GM10266 (cell line): ENCODE data around the gene CUBN.

ENCODE experiments used
- DNase-seq: peaks from one replicate; pipeline ENCODE4 v3.0.0; 2012; ENCODE audit errors: extremely low spot score
- TF ChIP-seq, protein P1 (sequence below): IDR thresholded peaks from 2 replicates; pipeline ENCODE4 v1.5.1; 2012; ENCODE audit warnings: mild to moderate bottlenecking, low read depth; ENCODE audit not compliant: control insufficient read depth, insufficient read depth; ENCODE audit errors: missing control alignments

CUBN gene

GRCh38 chr10:16776896-16777295 lies 352.7 kb downstream of the CUBN start:
- TF ChIP-seq, protein P1, sequence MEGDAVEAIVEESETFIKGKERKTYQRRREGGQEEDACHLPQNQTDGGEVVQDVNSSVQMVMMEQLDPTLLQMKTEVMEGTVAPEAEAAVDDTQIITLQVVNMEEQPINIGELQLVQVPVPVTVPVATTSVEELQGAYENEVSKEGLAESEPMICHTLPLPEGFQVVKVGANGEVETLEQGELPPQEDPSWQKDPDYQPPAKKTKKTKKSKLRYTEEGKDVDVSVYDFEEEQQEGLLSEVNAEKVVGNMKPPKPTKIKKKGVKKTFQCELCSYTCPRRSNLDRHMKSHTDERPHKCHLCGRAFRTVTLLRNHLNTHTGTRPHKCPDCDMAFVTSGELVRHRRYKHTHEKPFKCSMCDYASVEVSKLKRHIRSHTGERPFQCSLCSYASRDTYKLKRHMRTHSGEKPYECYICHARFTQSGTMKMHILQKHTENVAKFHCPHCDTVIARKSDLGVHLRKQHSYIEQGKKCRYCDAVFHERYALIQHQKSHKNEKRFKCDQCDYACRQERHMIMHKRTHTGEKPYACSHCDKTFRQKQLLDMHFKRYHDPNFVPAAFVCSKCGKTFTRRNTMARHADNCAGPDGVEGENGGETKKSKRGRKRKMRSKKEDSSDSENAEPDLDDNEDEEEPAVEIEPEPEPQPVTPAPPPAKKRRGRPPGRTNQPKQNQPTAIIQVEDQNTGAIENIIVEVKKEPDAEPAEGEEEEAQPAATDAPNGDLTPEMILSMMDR: no peak
- DNase-seq: no peak
